Testis (tissue), 3 donors: ENCODE results near the gene ANKRD33B. TPM values are rescaled to one million over a fixed set of nuclear protein-coding genes. Genes with fewer than 3 reads are reported as not detected.

Experiments used
- DNase-seq: peaks from one replicate; pipeline ENCODE4 v3.0.0-alpha.2; 2019
- H3K27ac ChIP-seq, 2 donors: fragments of 200-600 bp; sonication (generic); one replicate each; pipeline ENCODE4 v1.5.1; 2019
- H3K27me3 ChIP-seq: fragments of 200-600 bp; sonication (generic); one replicate; pipeline ENCODE4 v1.5.1; 2019
- H3K36me3 ChIP-seq: fragments of 200-600 bp; sonication (generic); one replicate; pipeline ENCODE4 v1.5.1; 2017; ENCODE audit warnings: low read depth; ENCODE audit errors: missing control alignments
- H3K4me1 ChIP-seq: fragments of 200-600 bp; sonication (generic); one replicate; pipeline ENCODE4 v1.5.1; 2019
- H3K4me3 ChIP-seq, 2 donors: fragments of 200-600 bp; sonication (generic); one replicate each; pipeline ENCODE4 v1.5.1; 2017 to 2019
- H3K9me3 ChIP-seq: fragments of 200-600 bp; sonication (generic); one replicate; pipeline ENCODE4 v1.5.1; 2017
- POLR2A ChIP-seq: fragments of 450-650 bp; IDR thresholded peaks from one replicate; pipeline ENCODE4 v1.6.1; 2017; ENCODE audit warnings: antibody characterized with exemption, mild to moderate bottlenecking, moderate library complexity
- WGBS, 2 donors: methylation state at CpG; one replicate each; pipeline ENCODE4 v1.1.5; 2018; 5-methylcytosine and 5-hydroxymethylcytosine counted together
- intact Hi-C: fragments of 100-400 bp; cut with DNase I; formaldehyde crosslinking; loops from one replicate; pipeline ENCODE4 v1.15.1; 2023; ENCODE audit warnings: low total_unique reads
- polyA plus RNA-seq: library from polyadenylated mRNA; stranded (reverse); fragments of 350-450 nt; fragmentation: Illumina TruSeq; extraction: RNeasy Lipid Tissue Mini Kit (QIAGEN cat#74804); gene quantifications from one replicate; pipeline ENCODE4 v1.2.3, GENCODE V29; 2014; ENCODE audit warnings: low read depth, low replicate concordance; ENCODE audit not compliant: insufficient read depth
- total RNA-seq, 2 donors: library from RNA; depleted of rRNA; stranded (reverse); fragments of >200 nt; gene quantifications; one replicate each; pipeline ENCODE4 v1.2.3, GENCODE V29; 2016
- TF ChIP-seq, protein P1 (sequence below), 3 experiments: fragments of 450-650 bp in 2 of 3; fragments of 200-600 bp in 1 of 3; sonication (generic) in 1 of 3; IDR thresholded peaks; one replicate each; pipeline ENCODE4 v1.5.1; 2016 to 2019; ENCODE audit warnings: antibody characterized with exemption in 3 of 3, mild to moderate bottlenecking in 2 of 3, moderate library complexity in 1 of 3

ANKRD33B gene
- total and polyA plus RNA-seq, 3 donors from 2014 or later: 3.7 to 5.8 (median 5.6) TPM

- Histone ChIP-seq H3K27ac (no peak overlapping the region), H3K4me3 (no peak overlapping the region), H3K4me1 (no peaks in the 10 kb centered on the region), H3K27me3 (no peaks in the 10 kb centered on the region), H3K9me3 (no peaks in the 10 kb centered on the region), H3K36me3 (no peaks in the 10 kb centered on the region)
- intact Hi-C loops: loop anchor here (10.0 kb wide), 1 partner anchor 355 kb away; no protein-coding TSS in a partner anchor
- 88 to 93% methylated on average over 28 to 36 of the region's 48 CpGs for WGBS, 2 donors
- DNase-seq: no peak
- TF ChIP-seq, protein P1, sequence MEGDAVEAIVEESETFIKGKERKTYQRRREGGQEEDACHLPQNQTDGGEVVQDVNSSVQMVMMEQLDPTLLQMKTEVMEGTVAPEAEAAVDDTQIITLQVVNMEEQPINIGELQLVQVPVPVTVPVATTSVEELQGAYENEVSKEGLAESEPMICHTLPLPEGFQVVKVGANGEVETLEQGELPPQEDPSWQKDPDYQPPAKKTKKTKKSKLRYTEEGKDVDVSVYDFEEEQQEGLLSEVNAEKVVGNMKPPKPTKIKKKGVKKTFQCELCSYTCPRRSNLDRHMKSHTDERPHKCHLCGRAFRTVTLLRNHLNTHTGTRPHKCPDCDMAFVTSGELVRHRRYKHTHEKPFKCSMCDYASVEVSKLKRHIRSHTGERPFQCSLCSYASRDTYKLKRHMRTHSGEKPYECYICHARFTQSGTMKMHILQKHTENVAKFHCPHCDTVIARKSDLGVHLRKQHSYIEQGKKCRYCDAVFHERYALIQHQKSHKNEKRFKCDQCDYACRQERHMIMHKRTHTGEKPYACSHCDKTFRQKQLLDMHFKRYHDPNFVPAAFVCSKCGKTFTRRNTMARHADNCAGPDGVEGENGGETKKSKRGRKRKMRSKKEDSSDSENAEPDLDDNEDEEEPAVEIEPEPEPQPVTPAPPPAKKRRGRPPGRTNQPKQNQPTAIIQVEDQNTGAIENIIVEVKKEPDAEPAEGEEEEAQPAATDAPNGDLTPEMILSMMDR (IDR thresholded peaks at IDR 0.05): no peak
- TF ChIP-seq POLR2A: no peak
These were observed 76.0 kb downstream of the ANKRD33B start for GRCh38 chr5:10639846-10640368.

DNA sequence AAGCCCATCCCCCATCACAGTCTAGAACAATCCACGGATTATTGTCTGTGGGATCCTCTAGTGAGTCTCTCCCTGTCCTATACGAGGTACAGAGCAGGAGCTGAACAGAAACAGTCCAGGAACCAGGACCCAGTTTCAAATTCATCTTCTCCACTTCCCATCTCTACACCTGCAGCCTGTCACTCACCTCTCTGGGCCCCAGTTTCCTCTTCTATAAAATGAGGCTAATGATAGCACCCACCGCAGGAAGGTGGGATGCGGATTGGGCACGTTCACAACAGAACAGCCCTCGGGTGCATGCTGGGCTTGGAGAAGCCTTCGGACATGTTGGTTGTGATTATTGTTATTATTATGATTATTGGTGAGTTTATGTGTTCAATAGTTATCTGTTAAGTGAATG, 78.5 kb downstream of the ANKRD33B start:
- no peaks in the 10 kb centered on the region for H3K36me3 ChIP-seq
- no peak overlapping the region for H3K4me3 ChIP-seq
- TF ChIP-seq, protein P1 (IDR thresholded peaks at IDR 0.05): no peak
- no peak for TF ChIP-seq POLR2A
- DNase-seq: no peak
- H3K9me3 ChIP-seq: no peaks in the 10 kb centered on the region
- intact Hi-C loops: no loop called here
- H3K27me3 ChIP-seq: no peaks in the 10 kb centered on the region
- H3K27ac ChIP-seq: no peak overlapping the region
- 74 to 83% methylated on average over 7 of the region's 7 CpGs for WGBS, 2 donors
- no peaks in the 10 kb centered on the region for H3K4me1 ChIP-seq

DNA sequence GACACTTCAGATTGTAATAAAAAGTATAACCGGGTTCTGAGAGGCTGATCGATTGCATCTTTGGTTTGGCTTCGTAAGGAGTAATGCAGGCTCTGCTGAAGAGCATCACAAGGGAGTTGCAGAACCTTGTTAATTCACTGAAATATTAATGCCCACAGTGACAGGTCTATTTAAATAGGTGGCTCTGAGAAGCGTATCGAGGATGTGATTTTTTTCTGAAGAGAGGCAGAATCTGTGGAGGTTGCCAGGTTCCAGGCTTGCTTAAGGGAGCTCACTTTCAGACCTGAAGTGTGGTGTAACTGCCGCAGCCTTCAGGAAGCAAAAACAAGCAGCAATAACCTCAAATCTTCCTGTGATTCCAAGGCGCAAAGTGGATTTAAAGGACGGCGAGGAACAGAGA, 80.3 kb downstream of the ANKRD33B start:
- H3K4me3 ChIP-seq: no peak overlapping the region
- whole genome bisulfite sequencing, 2 donors: 73 to 76% methylated on average over 9 of the region's 9 CpGs
- intact Hi-C loops: no loop called here
- DNase-seq: no peak
- H3K9me3 ChIP-seq: no peaks in the 10 kb centered on the region
- H3K27me3 ChIP-seq: no peaks in the 10 kb centered on the region
- H3K36me3 ChIP-seq: no peaks in the 10 kb centered on the region
- no peak for TF ChIP-seq POLR2A
- TF ChIP-seq, protein P1 (IDR thresholded peaks at IDR 0.05): no peak
- no peak overlapping the region for H3K27ac ChIP-seq
- H3K4me1 ChIP-seq: no peaks in the 10 kb centered on the region

GRCh38 chr5:10645146-10645545, 81.3 kb downstream of the ANKRD33B start:
- intact Hi-C loops: no loop called here
- H3K9me3 ChIP-seq: no peaks in the 10 kb centered on the region
- no peaks in the 10 kb centered on the region for H3K4me1 ChIP-seq
- no peak for DNase-seq
- no peak for TF ChIP-seq POLR2A
- TF ChIP-seq, protein P1 (IDR thresholded peaks at IDR 0.05): no peak
- no peaks in the 10 kb centered on the region for H3K36me3 ChIP-seq
- H3K27me3 ChIP-seq: no peaks in the 10 kb centered on the region
- H3K4me3 ChIP-seq: no peak overlapping the region
- no peak overlapping the region for H3K27ac ChIP-seq
- 95 to 97% methylated on average over 3 of the region's 3 CpGs for WGBS, 2 donors

DNA sequence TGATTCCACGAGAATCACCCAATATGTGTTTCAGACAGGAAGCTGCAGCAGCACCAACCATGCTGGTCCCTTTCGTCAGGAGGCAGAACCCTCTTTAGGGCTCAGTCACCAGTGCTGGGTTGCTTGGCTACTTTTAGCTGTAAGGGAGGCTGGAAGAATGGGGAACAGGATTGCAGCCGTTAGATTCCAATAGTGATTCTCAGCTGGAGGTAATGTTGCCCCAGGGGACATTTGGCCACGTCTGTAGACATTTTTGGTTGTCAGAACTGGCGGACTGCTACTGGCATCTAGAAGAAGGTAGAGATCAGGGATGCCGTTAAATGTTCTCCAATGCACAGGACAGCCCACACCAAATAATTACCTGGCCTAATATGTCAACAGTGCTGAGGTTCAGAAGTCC, 81.8 kb downstream of the ANKRD33B start:
- WGBS, 2 donors: 86 to 88% methylated on average over 3 to 6 of the region's 6 CpGs
- intact Hi-C loops: no loop called here

More for the DNA sequence above, 81.8 kb downstream of the ANKRD33B start:
- Histone ChIP-seq H3K27me3 (no peaks in the 10 kb centered on the region), H3K4me1 (no peaks in the 10 kb centered on the region), H3K4me3 (no peak overlapping the region), H3K36me3 (no peaks in the 10 kb centered on the region), H3K27ac (no peak overlapping the region), H3K9me3 (no peaks in the 10 kb centered on the region)
- no peak for DNase-seq
- no peak for TF ChIP-seq POLR2A
- TF ChIP-seq, protein P1 (IDR thresholded peaks at IDR 0.05): no peak
